Jurkat, Clone E6-1 (cell line): ENCODE data around the gene RAPGEF2.

Experiments used
- DNase-seq: peaks from one replicate; pipeline ENCODE4 v3.0.0-alpha.2; 2011; ENCODE audit warnings: low read depth, low spot score
- H3K4me3 ChIP-seq: 2 replicates; pipeline ENCODE4 v1.5.1; 2011; ENCODE audit warnings: mild to moderate bottlenecking, low read length, control low read depth, moderate library complexity

Gene RAPGEF2

GRCh38 chr4:159121371-159121770 lies 18.5 kb downstream of the RAPGEF2 start:
- DNase-seq = no peak
- H3K4me3 ChIP-seq = no peak overlapping the region

- DNase-seq = no peak
- no peak overlapping the region for H3K4me3 ChIP-seq
Measured at GRCh38 chr4:159126716-159127115, 23.8 kb downstream of the RAPGEF2 start.

GRCh38 chr4:159127745-159128518 lies 25.1 kb downstream of the RAPGEF2 start:
- no peak for DNase-seq
- no peak overlapping the region for H3K4me3 ChIP-seq

- H3K4me3 ChIP-seq = no peak overlapping the region
- DNase-seq = no peak
Measured at GRCh38 chr4:159129814-159130550, 27.1 kb downstream of the RAPGEF2 start.

- no peak for DNase-seq
- H3K4me3 ChIP-seq = no peak overlapping the region
Measured at GRCh38 chr4:159131564-159131963, 28.7 kb downstream of the RAPGEF2 start.

GRCh38 chr4:159134429-159134828 lies 31.6 kb downstream of the RAPGEF2 start:
- DNase-seq = no peak
- H3K4me3 ChIP-seq = no peak overlapping the region

GRCh38 chr4:159137176-159137575 lies 34.3 kb downstream of the RAPGEF2 start:
- no peak overlapping the region for H3K4me3 ChIP-seq
- DNase-seq = no peak

- H3K4me3 ChIP-seq = no peak overlapping the region
- no peak for DNase-seq
Measured at GRCh38 chr4:159138436-159138835, 35.6 kb downstream of the RAPGEF2 start.

GRCh38 chr4:159141193-159141592 lies 38.3 kb downstream of the RAPGEF2 start:
- DNase-seq = no peak
- no peak overlapping the region for H3K4me3 ChIP-seq

- no peak overlapping the region for H3K4me3 ChIP-seq
- no peak for DNase-seq
Measured at GRCh38 chr4:159142241-159142640, 39.4 kb downstream of the RAPGEF2 start.

GRCh38 chr4:159142681-159143384 lies 40.0 kb downstream of the RAPGEF2 start:
- no peak overlapping the region for H3K4me3 ChIP-seq
- no peak for DNase-seq

GRCh38 chr4:159143687-159144086 lies 40.8 kb downstream of the RAPGEF2 start:
- DNase-seq = no peak
- no peak overlapping the region for H3K4me3 ChIP-seq

GRCh38 chr4:159144112-159144694 lies 41.3 kb downstream of the RAPGEF2 start:
- no peak for DNase-seq
- no peak overlapping the region for H3K4me3 ChIP-seq

GRCh38 chr4:159145318-159145991 lies 42.6 kb downstream of the RAPGEF2 start:
- DNase-seq = no peak
- H3K4me3 ChIP-seq = no peak overlapping the region

GRCh38 chr4:159145992-159146330 lies 43.1 kb downstream of the RAPGEF2 start:
- no peak for DNase-seq
- no peak overlapping the region for H3K4me3 ChIP-seq

- no peak for DNase-seq
- no peak overlapping the region for H3K4me3 ChIP-seq
Measured at GRCh38 chr4:159146488-159146887, 43.6 kb downstream of the RAPGEF2 start.

GRCh38 chr4:159148441-159148840 lies 45.6 kb downstream of the RAPGEF2 start:
- H3K4me3 ChIP-seq = no peak overlapping the region
- no peak for DNase-seq

- H3K4me3 ChIP-seq = no peak overlapping the region
Measured at GRCh38 chr4:159149666-159150065, 46.8 kb downstream of the RAPGEF2 start.

GRCh38 chr4:159150396-159150795 lies 47.5 kb downstream of the RAPGEF2 start:
- DNase-seq = no peak
- H3K4me3 ChIP-seq = no peak overlapping the region

More at GRCh38 chr4:159149666-159150065, 46.8 kb downstream of the RAPGEF2 start:
- DNase-seq = no peak
